GM18507 (cell line): Measurements from ENCODE around the gene PSMA5.
"Not testable (repeated sequence)": the region's sequence is repeated elsewhere in the genome, so short reads cannot be mapped to it uniquely, and the experiment has no call there.

Experiments
- DNase-seq: peaks from one replicate; pipeline ENCODE4 v3.0.0; 2011; ENCODE audit warnings: low read depth; ENCODE audit not compliant: insufficient read length; ENCODE audit errors: extremely low spot score
- FAIRE-seq: peaks from 2 replicates; lab custom pipeline; 2011; peaks lifted over from hg19 to GRCh38; lab: Jason Lieb, UNC

PSMA5 gene

GRCh38 chr1:109373696-109374095 is 52.6 kb downstream of the PSMA5 start:
- DNase-seq, FAIRE-seq: not testable (repeated sequence)

DNA sequence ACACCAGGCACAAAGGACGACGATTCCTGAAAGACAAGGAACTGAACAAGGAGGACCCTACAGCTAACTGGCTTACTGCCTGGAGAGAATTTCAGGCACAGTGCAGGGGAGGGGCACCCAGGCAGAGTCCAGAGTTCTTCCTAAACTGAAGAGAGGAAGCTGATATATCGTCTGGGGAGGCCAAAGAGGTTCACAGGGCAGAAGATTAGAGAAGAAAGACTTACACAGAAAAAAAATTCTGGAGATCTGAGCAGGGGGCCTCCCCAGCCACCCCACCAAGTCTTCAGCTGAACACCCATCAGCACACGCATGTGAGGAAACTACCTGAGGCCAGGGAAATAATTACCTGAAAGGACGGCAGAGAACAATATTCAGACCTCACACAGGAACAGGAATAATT is 53.1 kb downstream of the PSMA5 start:
- FAIRE-seq (no peak), DNase-seq (no peak)

DNA sequence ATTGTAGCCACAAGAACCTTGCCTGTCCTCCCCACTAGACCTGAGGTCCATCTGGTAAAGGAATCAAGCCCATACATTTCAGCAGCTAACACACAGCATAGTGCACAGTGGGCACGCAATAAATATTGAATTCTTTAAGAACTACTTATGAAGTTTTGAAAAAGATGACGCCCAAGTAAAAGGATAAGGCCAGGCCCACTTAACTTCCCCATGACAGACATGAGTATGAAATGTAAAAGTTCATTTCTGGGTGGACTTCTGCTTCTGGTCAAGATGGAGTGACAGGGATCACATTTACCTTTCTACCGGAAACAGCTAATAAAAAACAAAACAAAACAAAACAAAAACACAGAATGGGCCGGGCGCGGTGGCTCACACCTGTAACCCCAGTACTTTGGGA is 54.0 kb downstream of the PSMA5 start:
- DNase-seq, result no peak
- FAIRE-seq, result no peak

DNA sequence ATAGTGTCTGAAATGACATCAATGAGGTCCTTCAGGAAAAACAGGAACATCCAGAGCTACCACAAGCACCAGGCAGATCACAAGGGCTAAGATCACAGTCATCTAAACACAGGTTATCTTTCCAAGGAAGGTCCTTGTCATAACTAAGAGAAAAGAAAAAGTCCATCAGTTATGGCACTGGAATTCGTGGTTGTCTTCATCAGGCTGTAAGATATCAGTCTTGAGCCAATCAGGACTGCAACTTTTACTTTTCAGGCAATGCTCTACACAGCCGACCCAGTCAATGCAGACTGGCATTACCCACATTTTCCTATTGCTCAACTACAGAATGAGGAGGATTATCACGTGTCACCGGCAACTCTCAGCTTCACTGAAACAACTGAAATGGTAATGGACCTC is 54.9 kb downstream of the PSMA5 start:
- no peak for DNase-seq
- no peak for FAIRE-seq

DNA sequence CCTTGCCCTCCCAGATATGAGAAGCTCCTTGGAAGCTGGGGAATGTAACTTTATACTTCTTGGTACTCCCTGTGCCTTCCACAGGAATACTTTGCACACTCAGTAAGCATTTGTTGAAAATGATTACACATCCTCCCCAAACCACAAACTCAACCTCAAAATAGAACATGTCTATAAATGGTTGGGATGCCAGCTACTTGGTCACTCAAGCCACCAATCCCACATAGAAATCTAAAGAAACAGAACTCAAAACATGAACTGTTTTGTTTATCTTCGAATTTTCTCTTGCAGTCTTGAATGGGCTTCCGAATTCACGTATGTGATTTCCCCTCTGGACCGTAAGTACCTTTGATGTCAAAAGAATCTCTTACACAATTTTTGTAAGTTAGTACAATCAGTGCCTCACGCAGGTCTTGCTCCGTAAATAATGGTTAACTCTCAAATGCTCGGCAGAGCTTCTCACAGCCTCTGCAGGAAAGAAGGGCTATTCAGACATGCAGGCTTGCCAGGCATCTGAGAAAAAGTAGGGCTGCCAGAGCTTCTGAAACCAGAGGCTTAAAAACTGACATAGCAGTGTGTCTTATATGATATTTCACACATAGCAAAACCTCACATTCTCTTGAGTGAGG is 55.4 kb downstream of the PSMA5 start:
- DNase-seq, result no peak
- FAIRE-seq, result no peak

DNA sequence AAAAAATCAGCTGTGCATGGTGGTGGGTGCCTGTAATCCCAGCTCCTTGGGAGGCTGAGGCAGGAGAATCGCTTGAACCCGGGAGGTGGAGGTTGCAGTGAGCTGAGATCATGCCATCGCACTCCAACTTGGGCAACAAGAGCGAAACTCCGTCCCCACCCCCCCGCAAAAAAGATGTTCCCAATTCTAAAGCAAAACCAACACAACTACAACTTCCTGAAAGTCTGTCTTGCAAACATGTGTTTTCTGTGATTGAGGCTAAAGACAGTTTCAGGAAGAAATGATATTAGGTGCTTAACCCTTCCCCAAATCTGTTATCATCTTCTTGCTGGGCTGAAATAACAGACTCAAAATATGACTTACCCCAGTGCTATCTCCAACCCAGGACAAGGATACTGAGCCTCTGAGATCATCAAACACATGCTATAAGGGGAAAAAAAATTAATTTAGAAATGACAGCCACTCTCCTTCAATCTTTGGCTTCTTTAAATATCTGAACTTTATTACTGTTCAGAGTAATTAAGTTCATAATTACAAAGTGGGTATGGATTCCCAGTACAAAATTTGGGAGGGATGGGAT is 57.0 kb downstream of the PSMA5 start:
- DNase-seq (no peak), FAIRE-seq (no peak)

DNA sequence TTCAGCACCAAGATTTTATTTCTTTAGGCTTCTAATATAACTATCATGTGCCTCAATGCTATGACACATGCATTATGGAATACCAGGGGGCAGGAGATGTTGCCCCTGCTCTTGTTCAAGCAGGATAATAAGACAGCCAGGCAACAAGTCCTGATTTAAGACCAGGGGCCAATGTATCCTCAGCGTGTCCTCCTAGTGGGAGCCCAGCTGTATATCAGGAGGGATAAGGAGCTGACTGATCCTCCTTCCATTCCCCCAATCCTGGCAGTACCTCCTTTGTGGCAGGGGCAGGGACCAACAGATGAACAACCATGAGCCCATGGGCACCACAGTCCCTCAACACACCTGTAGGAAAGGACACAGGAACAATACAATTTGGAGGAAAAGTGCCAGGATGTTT is 57.8 kb downstream of the PSMA5 start:
- DNase-seq (no peak), FAIRE-seq (no peak)

GRCh38 chr1:109367626-109368025 is 58.6 kb downstream of the PSMA5 start:
- DNase-seq (no peak), FAIRE-seq (no peak)

DNA sequence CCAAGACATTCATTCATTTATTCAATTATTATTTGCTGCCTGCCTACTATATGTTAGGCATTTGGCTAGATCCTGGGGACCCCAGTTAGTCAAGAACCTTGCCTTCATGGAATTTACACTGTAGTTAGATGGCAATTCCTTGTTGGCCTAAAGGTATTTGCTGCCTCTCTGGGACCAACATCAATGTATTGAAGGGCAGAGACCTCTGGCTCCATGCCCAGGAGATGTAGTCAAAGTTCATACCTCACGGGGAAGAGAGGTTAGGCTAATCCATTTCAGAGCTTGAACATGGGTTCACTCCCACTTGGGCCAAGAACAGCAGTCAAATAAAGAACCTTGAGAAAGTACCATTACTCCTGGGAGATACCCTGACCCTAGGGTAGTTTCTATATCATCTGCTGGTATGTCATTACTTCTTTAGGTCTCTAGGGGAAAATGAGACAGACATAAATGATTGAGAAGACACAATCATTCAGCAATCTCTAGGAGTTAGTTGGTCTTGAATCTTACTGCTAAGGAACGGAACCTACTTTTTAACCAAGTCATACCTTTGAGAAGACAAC is 60.5 kb downstream of the PSMA5 start:
- DNase-seq (no peak), FAIRE-seq (no peak)

- DNase-seq, result no peak
- no peak for FAIRE-seq
These were observed 64.6 kb downstream of the PSMA5 start for GRCh38 chr1:109361649-109362048.

DNA sequence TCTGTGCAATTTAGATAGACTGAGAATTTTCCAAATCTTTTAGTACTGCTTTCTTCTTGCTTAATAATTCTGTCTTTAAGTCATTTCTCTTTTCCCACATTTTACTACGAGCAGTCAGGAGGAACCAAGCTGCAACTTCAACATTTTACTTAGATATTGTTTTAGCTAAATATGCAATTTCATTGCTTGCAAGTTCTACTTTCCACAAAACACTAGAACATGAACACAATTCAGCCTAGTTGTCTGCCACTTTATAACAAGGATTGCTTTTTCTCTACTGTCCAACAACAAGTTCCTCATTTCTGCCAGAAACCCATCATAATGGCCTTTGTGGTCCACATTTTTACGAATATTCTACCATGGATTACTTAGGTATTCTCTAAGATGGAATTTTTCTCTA is 65.2 kb downstream of the PSMA5 start:
- no peak for DNase-seq
- no peak for FAIRE-seq

- DNase-seq (no peak), FAIRE-seq (no peak)
These were observed 68.6 kb downstream of the PSMA5 start for GRCh38 chr1:109357616-109358015.

DNA sequence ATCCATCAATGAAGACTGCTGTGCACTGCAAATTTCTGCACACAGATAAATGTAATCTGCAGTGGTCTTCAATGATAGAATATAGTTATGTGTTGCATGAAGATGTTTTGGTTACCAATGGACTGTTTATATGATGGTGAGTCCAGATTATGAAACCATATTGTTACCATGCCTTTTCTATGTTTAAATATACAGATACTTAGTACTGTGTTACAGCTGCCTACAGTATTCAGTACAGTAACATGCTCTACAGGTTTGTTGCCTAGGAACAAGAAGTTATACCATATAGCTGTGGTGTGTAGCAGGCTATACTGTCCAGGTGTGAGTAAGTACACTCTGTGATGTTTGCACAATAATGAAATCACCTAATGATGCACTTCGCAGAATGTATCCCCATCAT is 69.3 kb downstream of the PSMA5 start:
- DNase-seq, result no peak
- FAIRE-seq, result no peak

DNA sequence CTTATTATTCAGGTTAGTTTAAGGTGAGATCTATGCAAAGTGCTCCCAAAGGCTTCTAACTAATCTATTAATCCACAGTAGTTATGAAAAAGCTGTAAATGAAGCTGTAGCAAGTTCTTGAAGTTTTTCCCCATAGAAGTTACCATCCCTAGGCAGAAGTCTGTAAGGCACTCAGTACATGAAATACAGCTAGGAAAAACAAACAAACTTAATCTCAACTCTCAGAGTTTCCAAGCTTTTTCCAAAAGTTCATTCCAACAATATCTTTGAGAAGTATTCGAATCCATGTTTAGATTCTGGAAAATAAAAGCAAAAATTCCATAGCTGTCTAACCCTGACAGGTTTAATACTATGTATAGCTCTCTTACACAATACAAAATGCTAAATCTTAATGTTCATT is 69.7 kb downstream of the PSMA5 start:
- no peak for DNase-seq
- no peak for FAIRE-seq

DNA sequence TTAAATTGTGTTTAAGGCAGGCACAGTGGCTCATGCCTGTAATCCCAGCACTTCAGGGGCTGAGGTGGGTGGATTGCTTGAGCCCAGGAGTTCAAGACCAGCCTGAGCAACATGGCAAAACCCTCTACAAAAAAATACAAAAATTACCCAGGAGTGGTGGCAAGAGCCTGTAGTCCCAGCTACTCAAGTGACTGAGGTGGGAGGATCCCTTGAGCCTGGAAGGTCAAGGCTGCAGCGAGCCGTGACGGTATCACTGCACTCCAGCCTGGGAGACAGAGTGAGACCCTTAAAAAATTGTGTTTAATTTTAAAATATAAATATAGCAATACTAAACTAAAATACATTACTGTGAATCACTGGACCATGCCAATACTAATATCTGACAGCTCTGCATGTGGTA is 71.3 kb downstream of the PSMA5 start:
- FAIRE-seq (no peak), DNase-seq (no peak)

DNA sequence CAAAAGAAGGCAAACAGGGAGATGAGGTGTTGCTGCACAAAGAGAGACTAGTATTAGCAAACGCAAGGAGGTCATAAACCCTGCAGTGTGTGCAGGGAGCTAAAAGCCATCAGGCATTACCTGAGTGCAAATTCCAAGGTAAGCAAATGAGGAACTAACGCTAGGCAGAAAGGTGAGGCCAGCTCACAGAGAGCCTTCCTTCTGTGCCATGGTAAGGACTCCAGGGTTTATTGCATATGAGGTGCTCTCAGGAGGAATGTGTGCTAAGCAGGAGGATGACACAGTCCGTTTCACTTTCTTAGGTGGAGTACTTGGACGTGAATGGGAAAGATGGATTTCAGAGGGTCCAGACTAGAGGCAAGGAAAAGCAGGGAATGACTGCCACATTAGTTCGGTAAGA is 74.8 kb downstream of the PSMA5 start:
- FAIRE-seq, result no peak
- no peak for DNase-seq

DNA sequence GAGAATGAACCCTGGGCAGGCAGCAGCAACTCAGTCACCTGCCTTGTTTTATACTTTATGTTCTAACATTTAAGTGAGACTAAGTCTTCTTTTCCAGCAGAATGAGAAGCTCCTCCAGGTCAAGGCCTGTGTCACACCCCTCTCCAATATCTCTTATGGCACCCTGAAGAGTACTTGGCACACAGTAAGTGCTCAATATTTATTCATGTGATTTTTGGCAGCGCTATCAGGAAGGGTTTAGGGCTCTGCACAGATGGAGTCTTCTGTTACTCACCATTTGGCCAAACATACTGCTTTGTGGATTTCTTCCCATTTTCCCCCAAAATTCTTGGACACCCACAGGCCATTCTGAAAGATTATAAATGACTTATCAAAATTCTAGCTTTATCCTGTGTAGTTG is 75.6 kb downstream of the PSMA5 start:
- no peak for FAIRE-seq
- DNase-seq, result no peak

DNA sequence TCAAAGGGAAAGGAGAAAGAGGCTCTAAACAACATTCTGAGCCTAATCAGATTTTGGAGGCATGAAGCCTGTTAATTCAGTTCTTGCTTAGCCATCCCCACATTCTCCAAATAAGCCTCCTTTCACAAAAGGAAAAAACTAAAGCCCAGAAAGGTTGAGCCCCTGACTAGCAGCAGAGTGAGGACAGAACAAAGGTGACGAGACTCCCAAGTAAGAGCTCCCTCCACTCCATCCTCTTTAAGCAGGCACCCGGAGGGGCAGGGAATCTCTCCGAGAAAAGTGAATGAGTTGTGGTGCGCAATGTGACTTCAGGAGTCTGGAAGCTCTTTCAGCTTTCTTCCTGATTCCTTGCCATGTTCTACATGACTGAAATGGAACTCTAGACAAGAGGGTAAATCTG is 76.1 kb downstream of the PSMA5 start:
- no peak for FAIRE-seq
- DNase-seq, result no peak
